NCI-H510A (cell line): Measurements from ENCODE around the gene CD2BP2.

Experiments
- DNase-seq: peaks from one replicate; lab custom pipeline; 2025; lab: John Stamatoyannopoulos, UW

Gene CD2BP2

GRCh38 chr16:30378236-30379157, 23.4 kb upstream of the CD2BP2 start:
- DNase-seq = peak; percentile 98

- peak; percentile 91 for DNase-seq
These were observed 22.7 kb upstream of the CD2BP2 start for GRCh38 chr16:30377812-30378235.

GRCh38 chr16:30377050-30377811, 22.1 kb upstream of the CD2BP2 start:
- DNase-seq = no peak

GRCh38 chr16:30376461-30376902, 21.4 kb upstream of the CD2BP2 start:
- DNase-seq = no peak

- no peak for DNase-seq
These were observed 20.8 kb upstream of the CD2BP2 start for GRCh38 chr16:30375864-30376263.

GRCh38 chr16:30374538-30374937, 19.4 kb upstream of the CD2BP2 start, which contains the start of gene MYL11:
TSS of gene MYL11 (plus strand) at chr16:30374802. CDS start at chr16:30374858, 56 bp downstream.
- DNase-seq = no peak

GRCh38 chr16:30372725-30373124, 17.6 kb upstream of the CD2BP2 start:
- peak; percentile 43 for DNase-seq

- no peak for DNase-seq
These were observed 17.1 kb upstream of the CD2BP2 start for GRCh38 chr16:30372038-30372712.

- DNase-seq = no peak
These were observed 16.2 kb upstream of the CD2BP2 start for GRCh38 chr16:30371248-30371816.

GRCh38 chr16:30370456-30371247, 15.5 kb upstream of the CD2BP2 start, which contains the start of gene TBC1D10B:
TSS of gene TBC1D10B (minus strand) at chr16:30370494. CDS start at chr16:30370183, 311 bp downstream.
- DNase-seq = peak; percentile 99

GRCh38 chr16:30369938-30370455, 14.9 kb upstream of the CD2BP2 start:
- DNase-seq = no peak

GRCh38 chr16:30369091-30369937, 14.2 kb upstream of the CD2BP2 start:
- no peak for DNase-seq

- no peak for DNase-seq
These were observed 13.6 kb upstream of the CD2BP2 start for GRCh38 chr16:30368792-30369090.

- no peak for DNase-seq
These were observed 13.1 kb upstream of the CD2BP2 start for GRCh38 chr16:30368122-30368791.

GRCh38 chr16:30367349-30368009, 12.4 kb upstream of the CD2BP2 start:
- no peak for DNase-seq

GRCh38 chr16:30366511-30366910, 11.4 kb upstream of the CD2BP2 start:
- no peak for DNase-seq

- no peak for DNase-seq
These were observed 10.1 kb upstream of the CD2BP2 start for GRCh38 chr16:30365200-30365599.

- no peak for DNase-seq
These were observed 6.1 kb upstream of the CD2BP2 start for GRCh38 chr16:30361180-30361579.

- no peak for DNase-seq
These were observed 4.7 kb upstream of the CD2BP2 start for GRCh38 chr16:30359871-30360170.
